Measurements from ENCODE around the gene GALNT6.

The GALNT6 gene

GRCh38 chr12:51362747-51363342 lies 28.4 kb downstream of the GALNT6 start:
- no peak overlapping the region for H3K4me3 ChIP-seq (ENCODE audit: low read depth, low read length, poor library complexity, severe bottlenecking)
- H4K20me1 ChIP-seq (ENCODE audit: insufficient read depth, low read length): no peaks in the 10 kb centered on the region
- H3K36me3 ChIP-seq (ENCODE audit: insufficient read depth, low read length): no peaks in the 10 kb centered on the region
- H3K9ac ChIP-seq (ENCODE audit: low read length): no peak overlapping the region
- H3K9me2 ChIP-seq (ENCODE audit: low read depth, low read length): no peaks in the 10 kb centered on the region
- TF ChIP-seq EZH2 (IDR thresholded peaks at IDR 0.05; ENCODE audit: borderline replicate concordance, low read length) (no peak), CTCF (IDR thresholded peaks at IDR 0.05; ENCODE audit: low read length) (no peak)
- no peak overlapping the region for H3K4me2 ChIP-seq (ENCODE audit: low read length)
- H3K79me2 ChIP-seq (ENCODE audit: insufficient read depth, low read length): no peaks in the 10 kb centered on the region
- no peaks in the 10 kb centered on the region for H3K27me3 ChIP-seq (ENCODE audit: insufficient read depth, low read length)
- no peaks in the 10 kb centered on the region for H3F3A ChIP-seq (ENCODE audit: insufficient read depth, low read length)
- H3K27ac ChIP-seq (ENCODE audit: low read depth, low read length, poor library complexity, severe bottlenecking): no peak overlapping the region
- H3K4me1 ChIP-seq (ENCODE audit: insufficient read depth, low read length, severe bottlenecking): no peaks in the 10 kb centered on the region
- H2AFZ ChIP-seq (ENCODE audit: low read length): no peak overlapping the region
- no peaks in the 10 kb centered on the region for H3K9me3 ChIP-seq (ENCODE audit: low read length)

DNA sequence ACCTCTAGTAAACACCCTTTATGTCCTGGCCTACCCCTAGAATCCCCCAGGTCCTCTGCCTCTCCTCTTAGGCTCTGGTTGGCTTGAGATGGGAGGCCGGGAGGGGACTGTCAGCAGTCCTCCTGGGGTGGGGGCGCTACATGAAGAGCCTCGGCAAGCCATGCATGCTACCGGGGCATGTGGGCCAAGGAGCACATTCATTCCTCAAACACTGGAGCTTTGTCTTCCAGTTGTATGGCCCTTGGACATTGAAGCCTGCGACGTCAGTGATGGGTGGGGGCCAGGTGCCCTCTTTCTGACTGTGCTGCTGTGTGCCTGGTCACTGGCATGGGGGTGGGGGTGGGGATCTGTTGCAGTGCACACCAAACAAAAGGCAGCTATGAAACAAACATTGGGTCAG lies 28.9 kb downstream of the GALNT6 start:
- Histone ChIP-seq H3K79me2 (ENCODE audit: insufficient read depth, low read length) (no peaks in the 10 kb centered on the region), H3K27ac (ENCODE audit: low read depth, low read length, poor library complexity, severe bottlenecking) (no peak overlapping the region), H2AFZ (ENCODE audit: low read length) (no peak overlapping the region), H3K4me2 (ENCODE audit: low read length) (no peak overlapping the region), H3F3A (ENCODE audit: insufficient read depth, low read length) (no peaks in the 10 kb centered on the region), H3K27me3 (ENCODE audit: insufficient read depth, low read length) (no peaks in the 10 kb centered on the region), H3K9me3 (ENCODE audit: low read length) (no peaks in the 10 kb centered on the region), H3K4me3 (ENCODE audit: low read depth, low read length, poor library complexity, severe bottlenecking) (no peak overlapping the region), H3K36me3 (ENCODE audit: insufficient read depth, low read length) (no peaks in the 10 kb centered on the region), H3K9me2 (ENCODE audit: low read depth, low read length) (no peaks in the 10 kb centered on the region), H3K9ac (ENCODE audit: low read length) (no peak overlapping the region), H4K20me1 (ENCODE audit: insufficient read depth, low read length) (no peaks in the 10 kb centered on the region), H3K4me1 (ENCODE audit: insufficient read depth, low read length, severe bottlenecking) (peaks cover 4% of the 10 kb centered on the region)
- TF ChIP-seq EZH2 (IDR thresholded peaks at IDR 0.05; ENCODE audit: borderline replicate concordance, low read length): no peak
- TF ChIP-seq CTCF (IDR thresholded peaks at IDR 0.05; ENCODE audit: low read length): no peak

GRCh38 chr12:51361161-51362016 lies 29.8 kb downstream of the GALNT6 start:
- peaks cover 7% of the 10 kb centered on the region for H3K4me1 ChIP-seq (ENCODE audit: insufficient read depth, low read length, severe bottlenecking)
- no peaks in the 10 kb centered on the region for H3K36me3 ChIP-seq (ENCODE audit: insufficient read depth, low read length)
- no peaks in the 10 kb centered on the region for H3K9me2 ChIP-seq (ENCODE audit: low read depth, low read length)
- no peak overlapping the region for H3K9ac ChIP-seq (ENCODE audit: low read length)
- no peaks in the 10 kb centered on the region for H3K9me3 ChIP-seq (ENCODE audit: low read length)
- no peak overlapping the region for H3K4me2 ChIP-seq (ENCODE audit: low read length)
- no peak overlapping the region for H2AFZ ChIP-seq (ENCODE audit: low read length)
- H3K79me2 ChIP-seq (ENCODE audit: insufficient read depth, low read length): no peaks in the 10 kb centered on the region
- H3F3A ChIP-seq (ENCODE audit: insufficient read depth, low read length): no peaks in the 10 kb centered on the region
- no peak overlapping the region for H3K27ac ChIP-seq (ENCODE audit: low read depth, low read length, poor library complexity, severe bottlenecking)
- no peak for TF ChIP-seq CTCF (IDR thresholded peaks at IDR 0.05; ENCODE audit: low read length)
- no peak for TF ChIP-seq EZH2 (IDR thresholded peaks at IDR 0.05; ENCODE audit: borderline replicate concordance, low read length)
- H3K4me3 ChIP-seq (ENCODE audit: low read depth, low read length, poor library complexity, severe bottlenecking): no peak overlapping the region
- no peaks in the 10 kb centered on the region for H4K20me1 ChIP-seq (ENCODE audit: insufficient read depth, low read length)
- H3K27me3 ChIP-seq (ENCODE audit: insufficient read depth, low read length): no peaks in the 10 kb centered on the region

Measured in OCI-LY1 (cell line).